Transverse colon (tissue), 4 donors: Measurements from ENCODE around the gene OR9A4.

Experiments used
- CTCF ChIP-seq, 5 experiments: fragments of 200-600 bp in 3 of 5; fragments of 450-650 bp in 2 of 5; sonication (generic) in 3 of 5; IDR thresholded peaks; 1 replicate in 2 of 5; 2 replicates in 3 of 5; pipeline ENCODE4 v1.5.1; 2016 to 2017; ENCODE audit warnings: antibody characterized with exemption in 5 of 5, inconsistent platforms in 3 of 5, mild to moderate bottlenecking in 2 of 5, moderate library complexity in 1 of 5
- POLR2AphosphoS5 ChIP-seq, 3 donors: sonication (generic); formaldehyde crosslinking; IDR thresholded peaks; one replicate each; pipeline ENCODE4 v1.6.1; 2016; ENCODE audit warnings: antibody characterized with exemption in 3 of 3

GRCh38 chr7:141950806-141951205, 34.6 kb downstream of the OR9A4 start:
- TF ChIP-seq CTCF (IDR thresholded peaks at IDR 0.05) (no peak), POLR2AphosphoS5 (IDR thresholded peaks at IDR 0.05) (no peak)
